H1 (cell line): ENCODE data around the gene RPRM. TPM values are rescaled to one million over a fixed set of nuclear protein-coding genes. Genes with fewer than 3 reads are reported as not detected.

Experiments used
- CTCF ChIA-PET: fragments of 300-600 bp; sonication (Branson Sonifier 250); formaldehyde crosslinking; loops from one replicate; lab custom pipeline; 2021; ENCODE audit not compliant: partially characterized antibody; lab: Charles Lee
- POLR2A ChIA-PET: fragments of 300-600 bp; sonication (Branson Sonifier 250); formaldehyde crosslinking; loops from one replicate; lab custom pipeline; 2021; ENCODE audit warnings: inconsistent platforms; ENCODE audit not compliant: partially characterized antibody; lab: Charles Lee
- DNase-seq, 2 experiments: peaks; one replicate each; pipeline versions ENCODE4 v3.0.0 to v3.0.0-alpha.2; 2010 to 2022; ENCODE audit warnings: low spot score in 2 of 2, low read depth in 1 of 2, mixed read lengths in 1 of 2
- FAIRE-seq: peaks from 2 replicates; lab custom pipeline; 2011; peaks lifted over from hg19 to GRCh38; lab: Jason Lieb, UNC
- H2AFZ ChIP-seq: 2 replicates; pipeline ENCODE4 v1.8.1; 2012; ENCODE audit warnings: low read length, inconsistent platforms
- H2AK5ac ChIP-seq: 2 replicates; pipeline ENCODE4 v1.6.1; 2013; ENCODE audit warnings: low read depth, low read length
- H2BK120ac ChIP-seq: replicated peaks from 2 replicates; pipeline ENCODE3; 2013; ENCODE audit warnings: low read depth, low read length, inconsistent platforms
- H2BK12ac ChIP-seq: 2 replicates; pipeline ENCODE4 v1.6.1; 2013; ENCODE audit warnings: low read depth, low read length
- H2BK15ac ChIP-seq: 2 replicates; pipeline ENCODE4 v1.6.1; 2013; ENCODE audit warnings: low read length
- H2BK20ac ChIP-seq: 2 replicates; pipeline ENCODE4 v1.6.1; 2013; ENCODE audit warnings: low read length
- H2BK5ac ChIP-seq: 2 replicates; pipeline ENCODE4 v1.6.1; 2013; ENCODE audit warnings: low read depth, low read length
- H3K14ac ChIP-seq: 2 replicates; pipeline ENCODE4 v1.6.1; 2013; ENCODE audit warnings: inconsistent platforms; ENCODE audit not compliant: insufficient read length
- H3K18ac ChIP-seq: 2 replicates; pipeline ENCODE4 v1.6.1; 2013; ENCODE audit warnings: low read length; ENCODE audit errors: extremely low read depth
- H3K23ac ChIP-seq: 2 replicates; pipeline ENCODE4 v1.6.1; 2013; ENCODE audit warnings: inconsistent platforms; ENCODE audit not compliant: insufficient read length
- H3K23me2 ChIP-seq: 2 replicates; pipeline ENCODE4 v1.6.1; 2013; ENCODE audit warnings: low read depth, low read length
- H3K27ac ChIP-seq: 2 replicates; pipeline ENCODE4 v1.6.1; 2011; ENCODE audit warnings: low read depth, low read length, inconsistent platforms
- H3K27me3 ChIP-seq, 4 experiments: replicated peaks in 1 of 4; 1 replicate in 1 of 4; 2 replicates in 3 of 4; pipeline versions ENCODE4 v1.6.1 to v1.8.1; 2011 to 2013; ENCODE audit warnings: low read length in 3 of 4, mild to moderate bottlenecking in 3 of 4, inconsistent platforms in 2 of 4, mixed read lengths in 2 of 4, moderate library complexity in 1 of 4; ENCODE audit not compliant: control insufficient read depth in 3 of 4, insufficient read depth in 3 of 4; ENCODE audit errors: extremely low read depth in 1 of 4
- H3K36me3 ChIP-seq, 4 experiments: 2 replicates each; pipeline versions ENCODE4 v1.6.1 to v1.8.1; 2011 to 2013; ENCODE audit warnings: mild to moderate bottlenecking in 4 of 4, low read length in 3 of 4, moderate library complexity in 2 of 4, control low read depth in 1 of 4, inconsistent platforms in 1 of 4; ENCODE audit not compliant: insufficient read depth in 4 of 4, control insufficient read depth in 2 of 4
- H3K4ac ChIP-seq: replicated peaks from 2 replicates; pipeline ENCODE3; 2013; ENCODE audit warnings: low read length, low read depth, mixed read lengths, inconsistent platforms; ENCODE audit not compliant: insufficient read length
- H3K4me1 ChIP-seq, 4 experiments: replicated peaks in 1 of 4; 1 replicate in 1 of 4; 2 replicates in 3 of 4; pipeline versions ENCODE4 v1.6.1 to v1.8.1; 2011 to 2013; ENCODE audit warnings: low read length in 3 of 4, inconsistent platforms in 2 of 4, mixed read lengths in 1 of 4; ENCODE audit not compliant: insufficient read depth in 4 of 4, control insufficient read depth in 3 of 4
- H3K4me2 ChIP-seq, 2 experiments: 2 replicates each; pipeline versions ENCODE4 v1.6.1 to v1.8.1; 2011 to 2013; ENCODE audit warnings: low read depth in 2 of 2, low read length in 2 of 2, control low read depth in 1 of 2, inconsistent platforms in 1 of 2, mild to moderate bottlenecking in 1 of 2; ENCODE audit not compliant: insufficient read depth in 1 of 2
- H3K4me3 ChIP-seq, 4 experiments: fragments of 200-600, 300-600 bp in 1 of 4; sonication (generic), shearing (Covaris generic), sonication (Bioruptor Twin) in 1 of 4; 2 replicates each; pipeline versions ENCODE4 v1.5.1 to v1.8.1; 2011 to 2016; ENCODE audit warnings: low read length in 4 of 4, low read depth in 3 of 4, control low read depth in 2 of 4, inconsistent platforms in 2 of 4, mild to moderate bottlenecking in 2 of 4, mixed read lengths in 1 of 4, moderate library complexity in 1 of 4; ENCODE audit not compliant: insufficient read depth in 2 of 4; ENCODE audit errors: extremely low read depth in 1 of 4
- H3K56ac ChIP-seq: replicated peaks from 2 replicates; pipeline ENCODE3; 2013; ENCODE audit warnings: low read depth, mild to moderate bottlenecking, mixed read lengths, low read length, inconsistent platforms; ENCODE audit not compliant: insufficient read length
- H3K79me1 ChIP-seq: 2 replicates; pipeline ENCODE4 v1.6.1; 2013; ENCODE audit warnings: low read depth, low read length, control low read depth
- H3K79me2 ChIP-seq, 2 experiments: 2 replicates each; pipeline versions ENCODE4 v1.6.1 to v1.8.1; 2012 to 2013; ENCODE audit warnings: low read length in 2 of 2, mild to moderate bottlenecking in 2 of 2, inconsistent platforms in 1 of 2; ENCODE audit not compliant: insufficient read depth in 2 of 2, control insufficient read depth in 1 of 2
- H3K9ac ChIP-seq, 4 experiments: replicated peaks in 1 of 4; 1 replicate in 1 of 4; 2 replicates in 3 of 4; pipeline versions ENCODE4 v1.6.1 to v1.8.1; 2011 to 2013; ENCODE audit warnings: low read depth in 3 of 4, low read length in 3 of 4, control low read depth in 2 of 4, mild to moderate bottlenecking in 2 of 4, moderate library complexity in 2 of 4, inconsistent platforms in 1 of 4; ENCODE audit errors: extremely low read depth in 1 of 4
- H3K9me3 ChIP-seq, 2 experiments: 2 replicates each; pipeline versions ENCODE4 v1.6.1 to v1.8.1; 2012 to 2013; ENCODE audit warnings: mild to moderate bottlenecking in 2 of 2, moderate library complexity in 2 of 2, control low read depth in 1 of 2, inconsistent platforms in 1 of 2, low read depth in 1 of 2, low read length in 1 of 2, mixed read lengths in 1 of 2; ENCODE audit not compliant: insufficient read depth in 2 of 2
- H4K20me1 ChIP-seq, 2 experiments: replicated peaks in 1 of 2; 2 replicates each; pipeline versions ENCODE3 to v1.8.1; 2011 to 2013; ENCODE audit warnings: inconsistent platforms in 2 of 2, low read length in 2 of 2, mild to moderate bottlenecking in 1 of 2; ENCODE audit not compliant: insufficient read depth in 2 of 2, control insufficient read depth in 1 of 2
- H4K5ac ChIP-seq: 2 replicates; pipeline ENCODE4 v1.6.1; 2013; ENCODE audit warnings: low read length, low read depth, mixed read lengths, inconsistent platforms; ENCODE audit not compliant: insufficient read length
- H4K8ac ChIP-seq: 2 replicates; pipeline ENCODE4 v1.8.0; 2013; ENCODE audit warnings: mild to moderate bottlenecking, moderate library complexity, low read length, inconsistent platforms; ENCODE audit not compliant: insufficient read depth; ENCODE audit errors: extremely low read depth
- H4K91ac ChIP-seq: replicated peaks from 2 replicates; pipeline ENCODE3; 2013; ENCODE audit warnings: low read length, mixed read lengths, inconsistent platforms; ENCODE audit not compliant: insufficient read length
- CTBP2 ChIP-seq: IDR thresholded peaks from 2 replicates; pipeline ENCODE4 v1.7.0; 2011; ENCODE audit warnings: borderline replicate concordance, mild to moderate bottlenecking, moderate library complexity, mixed read lengths, low read length; ENCODE audit not compliant: insufficient read depth, insufficient read length
- EP300 ChIP-seq, 2 experiments: IDR thresholded peaks; 1 replicate in 1 of 2; 2 replicates in 1 of 2; pipeline ENCODE4 v1.6.1; 2011 to 2012; ENCODE audit warnings: low read depth in 2 of 2, low read length in 2 of 2, mild to moderate bottlenecking in 2 of 2, borderline replicate concordance in 1 of 2, inconsistent platforms in 1 of 2, moderate library complexity in 1 of 2
- RAD21 ChIP-seq, 2 experiments: IDR thresholded peaks in 1 of 2; conservative IDR thresholded peaks in 1 of 2; 2 replicates each; pipeline ENCODE4 v1.6.1; 2011; ENCODE audit warnings: low read depth in 2 of 2, low read length in 2 of 2, improper control_type of control experiment in 1 of 2, inconsistent platforms in 1 of 2, mild to moderate bottlenecking in 1 of 2, moderate library complexity in 1 of 2
- RXRA ChIP-seq: IDR thresholded peaks from 2 replicates; pipeline ENCODE4 v1.6.1; 2011; ENCODE audit warnings: low read depth, mild to moderate bottlenecking, low read length, moderate library complexity; ENCODE audit not compliant: insufficient read depth
- whole genome bisulfite sequencing, 2 experiments: shearing (Covaris generic) in 1 of 2; methylation state at CpG; one replicate each; pipeline versions ENCODE4 v1.1.6 to v1.1.7; 2013 to 2015; ENCODE audit warnings: low lambda C conversion rate in 2 of 2, mixed read lengths in 2 of 2, inconsistent platforms in 1 of 2, low coverage in 1 of 2, missing lambda C conversion rate in 1 of 2; ENCODE audit not compliant: insufficient replicate concordance in 2 of 2, insufficient coverage in 1 of 2, insufficient read length in 1 of 2; ENCODE audit errors: extremely low coverage in 1 of 2, missing lambda C conversion rate in 1 of 2; 5-methylcytosine and 5-hydroxymethylcytosine counted together
- polyA plus RNA-seq, 7 experiments: library from polyadenylated mRNA; depleted of rRNA in 3 of 7; stranded (reverse) in 5 of 7; unstranded in 2 of 7; fragments of >200 nt in 5 of 7; fragments of 200-250 nt in 2 of 7; gene quantifications; 1 replicate in 5 of 7; 2 replicates in 1 of 7; 4 replicates in 1 of 7; pipeline versions ENCODE4 v1.2.1 to v1.2.3, GENCODE V29; 2011 to 2013; ENCODE audit warnings: missing spikeins in 2 of 7, mixed read lengths in 2 of 7
- total RNA-seq: library from RNA; stranded (reverse); fragmentation: NEBNext Ultra II Directional; extraction: Animal tissue kit (Norgen Biotek cat#: 25700); gene quantifications from 2 replicates; pipeline ENCODE4 v1.2.1, GENCODE V29; 2021
- TF ChIP-seq, protein P1 (sequence below): IDR thresholded peaks from 2 replicates; pipeline ENCODE4 v1.6.1; 2012; ENCODE audit warnings: low read length, inconsistent platforms
- TF ChIP-seq, protein P2 (sequence below), 3 experiments: IDR thresholded peaks; 1 replicate in 2 of 3; 2 replicates in 1 of 3; pipeline versions ENCODE4 v1.5.1 to v1.6.1; 2011; ENCODE audit warnings: low read length in 3 of 3, mild to moderate bottlenecking in 3 of 3, inconsistent platforms in 2 of 3, low read depth in 1 of 3, moderate library complexity in 1 of 3; ENCODE audit not compliant: insufficient read depth in 1 of 3; ENCODE audit errors: control extremely low read depth in 1 of 3

RPRM gene
- total and polyA plus RNA-seq, 2 of the 8 experiments (the other 6 are each of a cell fraction or from before 2014, with no cell fraction given): 11.0 to 16.3 TPM

DNA sequence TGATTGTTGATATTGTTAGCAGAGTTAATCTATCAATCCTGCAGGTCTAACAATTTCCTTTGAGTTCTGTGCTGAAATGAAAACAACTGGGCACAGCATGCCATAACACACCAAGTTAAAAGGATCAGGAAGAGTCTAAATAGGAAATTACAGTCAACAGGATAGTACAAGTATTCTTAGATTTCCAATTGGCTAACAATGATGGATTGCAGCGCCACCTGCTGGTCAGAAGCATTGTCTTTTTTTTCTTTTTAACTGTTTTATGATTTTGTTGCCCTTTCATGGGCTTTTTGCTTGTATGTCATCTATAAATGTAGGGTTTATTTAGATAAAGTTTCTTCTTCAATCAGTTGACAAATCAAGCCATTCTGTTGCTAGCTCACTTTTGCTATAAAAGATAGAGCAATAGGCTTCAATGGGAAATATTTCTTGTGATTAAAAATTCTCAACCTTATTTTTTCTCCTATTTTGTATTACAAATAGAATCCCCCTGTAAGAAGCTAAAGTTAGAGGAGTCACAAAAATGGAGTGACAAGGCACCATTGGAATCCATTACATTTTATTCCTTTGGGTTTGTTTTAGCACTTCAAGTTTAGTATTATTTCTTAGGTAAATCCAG, 40.8 kb upstream of the RPRM start:
- TF ChIP-seq, protein P1, sequence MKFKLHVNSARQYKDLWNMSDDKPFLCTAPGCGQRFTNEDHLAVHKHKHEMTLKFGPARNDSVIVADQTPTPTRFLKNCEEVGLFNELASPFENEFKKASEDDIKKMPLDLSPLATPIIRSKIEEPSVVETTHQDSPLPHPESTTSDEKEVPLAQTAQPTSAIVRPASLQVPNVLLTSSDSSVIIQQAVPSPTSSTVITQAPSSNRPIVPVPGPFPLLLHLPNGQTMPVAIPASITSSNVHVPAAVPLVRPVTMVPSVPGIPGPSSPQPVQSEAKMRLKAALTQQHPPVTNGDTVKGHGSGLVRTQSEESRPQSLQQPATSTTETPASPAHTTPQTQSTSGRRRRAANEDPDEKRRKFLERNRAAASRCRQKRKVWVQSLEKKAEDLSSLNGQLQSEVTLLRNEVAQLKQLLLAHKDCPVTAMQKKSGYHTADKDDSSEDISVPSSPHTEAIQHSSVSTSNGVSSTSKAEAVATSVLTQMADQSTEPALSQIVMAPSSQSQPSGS: no peak
- TF ChIP-seq RXRA: no peak
- no peak for TF ChIP-seq CTBP2
- TF ChIP-seq RAD21 (IDR thresholded peaks at IDR 0.05 in 1 of 2, conservative IDR thresholded peaks at IDR 0.05 in 1 of 2; ENCODE audit: low read depth in 2 of 2, low read length in 2 of 2): peak; percentile 84 to 85
- TF ChIP-seq, protein P2, sequence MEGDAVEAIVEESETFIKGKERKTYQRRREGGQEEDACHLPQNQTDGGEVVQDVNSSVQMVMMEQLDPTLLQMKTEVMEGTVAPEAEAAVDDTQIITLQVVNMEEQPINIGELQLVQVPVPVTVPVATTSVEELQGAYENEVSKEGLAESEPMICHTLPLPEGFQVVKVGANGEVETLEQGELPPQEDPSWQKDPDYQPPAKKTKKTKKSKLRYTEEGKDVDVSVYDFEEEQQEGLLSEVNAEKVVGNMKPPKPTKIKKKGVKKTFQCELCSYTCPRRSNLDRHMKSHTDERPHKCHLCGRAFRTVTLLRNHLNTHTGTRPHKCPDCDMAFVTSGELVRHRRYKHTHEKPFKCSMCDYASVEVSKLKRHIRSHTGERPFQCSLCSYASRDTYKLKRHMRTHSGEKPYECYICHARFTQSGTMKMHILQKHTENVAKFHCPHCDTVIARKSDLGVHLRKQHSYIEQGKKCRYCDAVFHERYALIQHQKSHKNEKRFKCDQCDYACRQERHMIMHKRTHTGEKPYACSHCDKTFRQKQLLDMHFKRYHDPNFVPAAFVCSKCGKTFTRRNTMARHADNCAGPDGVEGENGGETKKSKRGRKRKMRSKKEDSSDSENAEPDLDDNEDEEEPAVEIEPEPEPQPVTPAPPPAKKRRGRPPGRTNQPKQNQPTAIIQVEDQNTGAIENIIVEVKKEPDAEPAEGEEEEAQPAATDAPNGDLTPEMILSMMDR (IDR thresholded peaks at IDR 0.05; ENCODE audit: control extremely low read depth in 1 of 3, insufficient read depth in 1 of 3, low read depth in 1 of 3, low read length in 3 of 3): peak in 2 of 3 experiments; percentile 56 to 75; a peak in 2 of 4 replicates
- TF ChIP-seq EP300 (IDR thresholded peaks at IDR 0.05; ENCODE audit: borderline replicate concordance in 1 of 2, low read depth in 2 of 2, low read length in 2 of 2): no peak
- no peak overlapping the region for H2AK5ac ChIP-seq
- peaks cover under 1 to 3% of the 10 kb centered on the region in 2 experiments; a peak in 1 of 4 replicates for H3K9me3 ChIP-seq
- DNase-seq (peak in 1 of 2 experiments; percentile 81), FAIRE-seq (peak; percentile 91)
- no peak overlapping the region for H2BK5ac ChIP-seq
- peaks cover 0 to 2% (median 0%) of the 10 kb centered on the region in 4 experiments; a peak in 1 of 7 replicates for H3K27me3 ChIP-seq
- no peak overlapping the region for H3K4me3 ChIP-seq
- H2BK15ac ChIP-seq: no peak overlapping the region
- H4K20me1 ChIP-seq: no peaks in the 10 kb centered on the region
- no peak overlapping the region for H3K56ac ChIP-seq
- H3K4me2 ChIP-seq: no peak overlapping the region
- no peak overlapping the region for H2AFZ ChIP-seq
- H3K14ac ChIP-seq: no peak overlapping the region
- H3K27ac ChIP-seq: no peak overlapping the region
- WGBS, 2 experiments: 0% methylated on average over 1 of the region's 1 CpG; no CpG with 5 or more reads in 1 of the 2 experiments
- H3K36me3 ChIP-seq: no peaks in the 10 kb centered on the region; a peak in 1 of 8 replicates
- no peaks in the 10 kb centered on the region for H3K79me1 ChIP-seq
- H3K79me2 ChIP-seq: no peaks in the 10 kb centered on the region
- no peak overlapping the region for H3K18ac ChIP-seq
- ChIA-PET POLR2A (no interaction called here), CTCF (interaction anchor here (0.6 to 3.1 kb wide), 18 partner anchors 9 to 658 kb away, joined by 3 to 12 read pairs (median 4); no protein-coding TSS in a partner anchor)
- no peak overlapping the region for H2BK12ac ChIP-seq
- H3K23me2 ChIP-seq: no peaks in the 10 kb centered on the region
- no peak overlapping the region for H4K8ac ChIP-seq
- no peak overlapping the region for H4K91ac ChIP-seq
- no peak overlapping the region for H3K9ac ChIP-seq
- H2BK20ac ChIP-seq: no peak overlapping the region; the same call in 1 of the 2 replicates
- H2BK120ac ChIP-seq: no peak overlapping the region
- H3K4ac ChIP-seq: no peak overlapping the region
- no peak overlapping the region for H3K23ac ChIP-seq
- H4K5ac ChIP-seq: no peak overlapping the region
- no peaks in the 10 kb centered on the region for H3K4me1 ChIP-seq
